Measurements from ENCODE around the gene CLIP4. TPM values are rescaled to one million over a fixed set of nuclear protein-coding genes. Genes with fewer than 3 reads are reported as not detected.

Gene CLIP4
- total RNA-seq, 1 donor from 2014 or later = 27.7 TPM

GRCh38 chr2:29157131-29157530 is 41.9 kb downstream of the CLIP4 start:
- H3K36me3 ChIP-seq (ENCODE audit: control insufficient read depth in 3 of 3, insufficient read depth in 3 of 3, low read length in 3 of 3) = peaks cover 24 to 40% (median 31%) of the 10 kb centered on the region in 3 donors
- H3K4me3 ChIP-seq (ENCODE audit: low read length in 3 of 3) = no peak overlapping the region
- H3K9me3 ChIP-seq (ENCODE audit: control insufficient read depth in 3 of 3, low read length in 3 of 3) = no peaks in the 10 kb centered on the region
- H3K27me3 ChIP-seq (ENCODE audit: control insufficient read depth in 3 of 3, insufficient read depth in 3 of 3, low read length in 3 of 3) = no peaks in the 10 kb centered on the region
- peaks cover 0 to 3% (median 0%) of the 10 kb centered on the region in 3 donors for H3K4me1 ChIP-seq (ENCODE audit: control insufficient read depth in 3 of 3, insufficient read depth in 3 of 3, low read length in 3 of 3)
- H3K27ac ChIP-seq (ENCODE audit: low read depth, low read length) = peak overlapping the region; percentile 20
- H3K9ac ChIP-seq (ENCODE audit: low read depth in 1 of 3, low read length in 3 of 3) = no peak overlapping the region

- no peaks in the 10 kb centered on the region for H3K9me3 ChIP-seq (ENCODE audit: control insufficient read depth in 3 of 3, low read length in 3 of 3)
- H3K36me3 ChIP-seq (ENCODE audit: control insufficient read depth in 3 of 3, insufficient read depth in 3 of 3, low read length in 3 of 3) = peaks cover 18 to 29% (median 20%) of the 10 kb centered on the region in 3 donors
- no peak overlapping the region for H3K4me3 ChIP-seq (ENCODE audit: low read length in 3 of 3)
- H3K27ac ChIP-seq (ENCODE audit: low read depth, low read length) = no peak overlapping the region
- no peak overlapping the region for H3K9ac ChIP-seq (ENCODE audit: low read depth in 1 of 3, low read length in 3 of 3)
- H3K27me3 ChIP-seq (ENCODE audit: control insufficient read depth in 3 of 3, insufficient read depth in 3 of 3, low read length in 3 of 3) = no peaks in the 10 kb centered on the region
- peaks cover 0 to 3% (median 0%) of the 10 kb centered on the region in 3 donors for H3K4me1 ChIP-seq (ENCODE audit: control insufficient read depth in 3 of 3, insufficient read depth in 3 of 3, low read length in 3 of 3)
Measured at GRCh38 chr2:29159125-29159524, 43.9 kb downstream of the CLIP4 start.

DNA sequence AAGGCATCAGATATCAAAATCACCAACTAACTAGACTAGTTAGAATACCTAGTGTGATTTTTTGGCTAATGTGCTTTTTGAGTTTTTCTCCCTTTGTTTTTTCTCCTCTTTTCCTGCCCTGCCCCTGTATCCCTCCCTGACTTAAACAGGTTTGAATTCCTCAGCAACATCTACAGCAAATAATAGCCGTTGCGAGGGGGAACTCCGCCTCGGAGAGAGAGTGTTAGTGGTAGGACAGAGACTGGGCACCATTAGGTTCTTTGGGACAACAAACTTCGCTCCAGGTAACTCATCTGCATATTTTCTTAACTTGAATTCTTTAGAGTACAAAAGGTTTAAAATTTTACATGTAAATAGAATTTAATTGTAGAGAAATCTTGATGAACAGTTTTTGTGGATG is 45.0 kb downstream of the CLIP4 start:
- H3K9ac ChIP-seq (ENCODE audit: low read depth in 1 of 3, low read length in 3 of 3) = no peak overlapping the region
- H3K4me1 ChIP-seq (ENCODE audit: control insufficient read depth in 3 of 3, insufficient read depth in 3 of 3, low read length in 3 of 3) = peaks cover 0 to 3% (median under 1%) of the 10 kb centered on the region in 3 donors

GRCh38 chr2:29162204-29162928 is 47.2 kb downstream of the CLIP4 start:
- H3K9me3 ChIP-seq (ENCODE audit: control insufficient read depth in 3 of 3, low read length in 3 of 3) = no peaks in the 10 kb centered on the region
- no peak overlapping the region for H3K9ac ChIP-seq (ENCODE audit: low read depth in 1 of 3, low read length in 3 of 3)
- no peak overlapping the region for H3K4me3 ChIP-seq (ENCODE audit: low read length in 3 of 3)
- H3K36me3 ChIP-seq (ENCODE audit: control insufficient read depth in 3 of 3, insufficient read depth in 3 of 3, low read length in 3 of 3) = peaks cover 6 to 16% (median 13%) of the 10 kb centered on the region in 3 donors
- peaks cover 0 to 3% (median 3%) of the 10 kb centered on the region in 3 donors for H3K4me1 ChIP-seq (ENCODE audit: control insufficient read depth in 3 of 3, insufficient read depth in 3 of 3, low read length in 3 of 3)
- no peak overlapping the region for H3K27ac ChIP-seq (ENCODE audit: low read depth, low read length)
- H3K27me3 ChIP-seq (ENCODE audit: control insufficient read depth in 3 of 3, insufficient read depth in 3 of 3, low read length in 3 of 3) = no peaks in the 10 kb centered on the region

More for the DNA sequence above, 45.0 kb downstream of the CLIP4 start:
- Histone ChIP-seq H3K27me3 (ENCODE audit: control insufficient read depth in 3 of 3, insufficient read depth in 3 of 3, low read length in 3 of 3) (no peaks in the 10 kb centered on the region), H3K27ac (ENCODE audit: low read depth, low read length) (no peak overlapping the region), H3K9me3 (ENCODE audit: control insufficient read depth in 3 of 3, low read length in 3 of 3) (no peaks in the 10 kb centered on the region), H3K4me3 (ENCODE audit: low read length in 3 of 3) (no peak overlapping the region), H3K36me3 (ENCODE audit: control insufficient read depth in 3 of 3, insufficient read depth in 3 of 3, low read length in 3 of 3) (peaks cover 9 to 20% (median 14%) of the 10 kb centered on the region in 3 donors)

- H3K9ac ChIP-seq (ENCODE audit: low read depth in 1 of 3, low read length in 3 of 3) = no peak overlapping the region
- H3K27me3 ChIP-seq (ENCODE audit: control insufficient read depth in 3 of 3, insufficient read depth in 3 of 3, low read length in 3 of 3) = no peaks in the 10 kb centered on the region
- peaks cover 0 to 3% (median 0%) of the 10 kb centered on the region in 3 donors for H3K4me1 ChIP-seq (ENCODE audit: control insufficient read depth in 3 of 3, insufficient read depth in 3 of 3, low read length in 3 of 3)
- H3K27ac ChIP-seq (ENCODE audit: low read depth, low read length) = no peak overlapping the region
- peaks cover 8 to 23% (median 17%) of the 10 kb centered on the region in 3 donors for H3K36me3 ChIP-seq (ENCODE audit: control insufficient read depth in 3 of 3, insufficient read depth in 3 of 3, low read length in 3 of 3)
- H3K4me3 ChIP-seq (ENCODE audit: low read length in 3 of 3) = no peak overlapping the region
- H3K9me3 ChIP-seq (ENCODE audit: control insufficient read depth in 3 of 3, low read length in 3 of 3) = no peaks in the 10 kb centered on the region
Measured at GRCh38 chr2:29164091-29164846, 49.1 kb downstream of the CLIP4 start.

GRCh38 chr2:29165362-29166241 is 50.4 kb downstream of the CLIP4 start:
- H3K9me3 ChIP-seq (ENCODE audit: control insufficient read depth in 3 of 3, low read length in 3 of 3) = no peaks in the 10 kb centered on the region
- no peaks in the 10 kb centered on the region for H3K27me3 ChIP-seq (ENCODE audit: control insufficient read depth in 3 of 3, insufficient read depth in 3 of 3, low read length in 3 of 3)
- peaks cover 0 to 3% (median 0%) of the 10 kb centered on the region in 3 donors for H3K4me1 ChIP-seq (ENCODE audit: control insufficient read depth in 3 of 3, insufficient read depth in 3 of 3, low read length in 3 of 3)
- no peak overlapping the region for H3K4me3 ChIP-seq (ENCODE audit: low read length in 3 of 3)
- H3K36me3 ChIP-seq (ENCODE audit: control insufficient read depth in 3 of 3, insufficient read depth in 3 of 3, low read length in 3 of 3) = peaks cover 8 to 17% (median 8%) of the 10 kb centered on the region in 3 donors
- no peak overlapping the region for H3K9ac ChIP-seq (ENCODE audit: low read depth in 1 of 3, low read length in 3 of 3)
- H3K27ac ChIP-seq (ENCODE audit: low read depth, low read length) = no peak overlapping the region

- Histone ChIP-seq H3K4me1 (ENCODE audit: control insufficient read depth in 3 of 3, insufficient read depth in 3 of 3, low read length in 3 of 3) (peaks cover 0 to 3% (median 0%) of the 10 kb centered on the region in 3 donors), H3K9me3 (ENCODE audit: control insufficient read depth in 3 of 3, low read length in 3 of 3) (no peaks in the 10 kb centered on the region), H3K9ac (ENCODE audit: low read depth in 1 of 3, low read length in 3 of 3) (no peak overlapping the region), H3K27me3 (ENCODE audit: control insufficient read depth in 3 of 3, insufficient read depth in 3 of 3, low read length in 3 of 3) (no peaks in the 10 kb centered on the region), H3K36me3 (ENCODE audit: control insufficient read depth in 3 of 3, insufficient read depth in 3 of 3, low read length in 3 of 3) (peaks cover 8 to 15% (median 8%) of the 10 kb centered on the region in 3 donors), H3K4me3 (ENCODE audit: low read length in 3 of 3) (no peak overlapping the region), H3K27ac (ENCODE audit: low read depth, low read length) (no peak overlapping the region)
Measured at GRCh38 chr2:29166242-29167039, 51.2 kb downstream of the CLIP4 start.

GRCh38 chr2:29174937-29175336 is 59.7 kb downstream of the CLIP4 start:
- H3K27ac ChIP-seq (ENCODE audit: low read depth, low read length) = no peak overlapping the region

GRCh38 chr2:29175338-29175737 is 60.1 kb downstream of the CLIP4 start:
- Histone ChIP-seq H3K27me3 (ENCODE audit: control insufficient read depth in 3 of 3, insufficient read depth in 3 of 3, low read length in 3 of 3) (no peaks in the 10 kb centered on the region), H3K9me3 (ENCODE audit: control insufficient read depth in 3 of 3, low read length in 3 of 3) (no peaks in the 10 kb centered on the region), H3K27ac (ENCODE audit: low read depth, low read length) (no peak overlapping the region), H3K4me1 (ENCODE audit: control insufficient read depth in 3 of 3, insufficient read depth in 3 of 3, low read length in 3 of 3) (peaks cover 0 to 4% (median 0%) of the 10 kb centered on the region in 3 donors), H3K4me3 (ENCODE audit: low read length in 3 of 3) (no peak overlapping the region), H3K36me3 (ENCODE audit: control insufficient read depth in 3 of 3, insufficient read depth in 3 of 3, low read length in 3 of 3) (peaks cover 7 to 21% (median 12%) of the 10 kb centered on the region in 3 donors), H3K9ac (ENCODE audit: low read depth in 1 of 3, low read length in 3 of 3) (no peak overlapping the region)

More at GRCh38 chr2:29174937-29175336, 59.7 kb downstream of the CLIP4 start:
- H3K4me1 ChIP-seq (ENCODE audit: control insufficient read depth in 3 of 3, insufficient read depth in 3 of 3, low read length in 3 of 3) = peaks cover 0 to 4% (median 0%) of the 10 kb centered on the region in 3 donors
- H3K36me3 ChIP-seq (ENCODE audit: control insufficient read depth in 3 of 3, insufficient read depth in 3 of 3, low read length in 3 of 3) = peaks cover 7 to 21% (median 12%) of the 10 kb centered on the region in 3 donors
- no peak overlapping the region for H3K4me3 ChIP-seq (ENCODE audit: low read length in 3 of 3)
- H3K9ac ChIP-seq (ENCODE audit: low read depth in 1 of 3, low read length in 3 of 3) = no peak overlapping the region
- no peaks in the 10 kb centered on the region for H3K27me3 ChIP-seq (ENCODE audit: control insufficient read depth in 3 of 3, insufficient read depth in 3 of 3, low read length in 3 of 3)
- no peaks in the 10 kb centered on the region for H3K9me3 ChIP-seq (ENCODE audit: control insufficient read depth in 3 of 3, low read length in 3 of 3)

Data from skeletal muscle tissue (tissue), 4 donors.